Myocyte (in vitro differentiated cells): ENCODE measurements around the gene ADAM23. TPM values are rescaled to one million over a fixed set of nuclear protein-coding genes. Genes with fewer than 3 reads are reported as not detected.
"Not testable (repeated sequence)": the region's sequence is repeated elsewhere in the genome, so short reads cannot be mapped to it uniquely, and the experiment has no call there.

ENCODE experiments used
- DNase-seq: peaks from one replicate; pipeline ENCODE4 v3.0.0-alpha.2; 2012; ENCODE audit warnings: low read depth
- polyA plus RNA-seq: library from polyadenylated mRNA; unstranded; fragments of >200 nt; gene quantifications from one replicate; pipeline ENCODE4 v1.2.1, GENCODE V29; 2012; ENCODE audit warnings: missing spikeins
- total RNA-seq: library from RNA; depleted of rRNA; stranded (reverse); fragments of >200 nt; gene quantifications from 2 replicates; pipeline ENCODE4 v1.2.3, GENCODE V29; 2014

Gene ADAM23, protein sequence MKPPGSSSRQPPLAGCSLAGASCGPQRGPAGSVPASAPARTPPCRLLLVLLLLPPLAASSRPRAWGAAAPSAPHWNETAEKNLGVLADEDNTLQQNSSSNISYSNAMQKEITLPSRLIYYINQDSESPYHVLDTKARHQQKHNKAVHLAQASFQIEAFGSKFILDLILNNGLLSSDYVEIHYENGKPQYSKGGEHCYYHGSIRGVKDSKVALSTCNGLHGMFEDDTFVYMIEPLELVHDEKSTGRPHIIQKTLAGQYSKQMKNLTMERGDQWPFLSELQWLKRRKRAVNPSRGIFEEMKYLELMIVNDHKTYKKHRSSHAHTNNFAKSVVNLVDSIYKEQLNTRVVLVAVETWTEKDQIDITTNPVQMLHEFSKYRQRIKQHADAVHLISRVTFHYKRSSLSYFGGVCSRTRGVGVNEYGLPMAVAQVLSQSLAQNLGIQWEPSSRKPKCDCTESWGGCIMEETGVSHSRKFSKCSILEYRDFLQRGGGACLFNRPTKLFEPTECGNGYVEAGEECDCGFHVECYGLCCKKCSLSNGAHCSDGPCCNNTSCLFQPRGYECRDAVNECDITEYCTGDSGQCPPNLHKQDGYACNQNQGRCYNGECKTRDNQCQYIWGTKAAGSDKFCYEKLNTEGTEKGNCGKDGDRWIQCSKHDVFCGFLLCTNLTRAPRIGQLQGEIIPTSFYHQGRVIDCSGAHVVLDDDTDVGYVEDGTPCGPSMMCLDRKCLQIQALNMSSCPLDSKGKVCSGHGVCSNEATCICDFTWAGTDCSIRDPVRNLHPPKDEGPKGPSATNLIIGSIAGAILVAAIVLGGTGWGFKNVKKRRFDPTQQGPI
- total RNA-seq, result 4.9 and 5.5 TPM in 2 replicates
- polyA plus RNA-seq, result 18.9 TPM

DNA sequence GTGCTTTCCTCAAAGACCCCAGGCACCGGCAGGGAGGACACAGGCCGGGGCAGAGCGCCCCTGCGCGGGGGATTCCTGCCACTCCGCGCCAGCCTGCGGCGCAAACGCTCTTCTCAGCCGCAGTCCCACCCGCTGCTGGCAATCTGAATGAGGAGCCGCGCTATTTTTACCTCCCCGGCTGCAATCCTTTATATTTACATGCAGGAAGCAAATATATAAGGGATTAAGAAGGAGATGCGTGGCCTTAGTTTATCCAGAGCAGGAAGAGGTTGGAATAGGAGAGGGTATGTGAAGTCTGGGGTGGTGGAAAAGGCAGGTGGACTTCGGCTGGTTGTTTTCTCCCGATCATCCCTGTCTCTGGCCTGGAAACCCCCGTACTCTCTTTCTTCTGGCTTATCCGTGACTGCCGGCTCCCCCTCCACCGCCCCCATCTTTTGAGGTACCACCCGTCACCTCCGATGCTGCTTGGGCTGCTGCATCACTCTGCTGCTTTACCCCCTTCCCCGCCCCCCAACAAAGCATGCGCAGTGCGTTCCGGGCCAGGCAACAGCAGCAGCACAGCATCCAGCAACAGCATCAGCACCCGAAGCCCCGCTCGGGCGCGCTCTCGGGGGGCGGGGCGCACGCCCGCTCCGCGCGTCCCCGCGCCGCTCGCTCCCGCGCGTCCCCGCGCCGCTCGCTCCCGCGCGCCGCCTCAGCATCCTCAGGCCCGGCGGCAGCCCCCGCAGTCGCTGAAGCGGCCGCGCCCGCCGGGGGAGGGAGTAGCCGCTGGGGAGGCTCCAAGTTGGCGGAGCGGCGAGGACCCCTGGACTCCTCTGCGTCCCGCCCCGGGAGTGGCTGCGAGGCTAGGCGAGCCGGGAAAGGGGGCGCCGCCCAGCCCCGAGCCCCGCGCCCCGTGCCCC, at the start of gene ADAM23:
ADAM23 (plus strand) TSS at position 700 of the 902 bp plus-strand sequence. CDS start 335 bp downstream, outside the sequence.
- DNase-seq, result peak; percentile 67

DNA sequence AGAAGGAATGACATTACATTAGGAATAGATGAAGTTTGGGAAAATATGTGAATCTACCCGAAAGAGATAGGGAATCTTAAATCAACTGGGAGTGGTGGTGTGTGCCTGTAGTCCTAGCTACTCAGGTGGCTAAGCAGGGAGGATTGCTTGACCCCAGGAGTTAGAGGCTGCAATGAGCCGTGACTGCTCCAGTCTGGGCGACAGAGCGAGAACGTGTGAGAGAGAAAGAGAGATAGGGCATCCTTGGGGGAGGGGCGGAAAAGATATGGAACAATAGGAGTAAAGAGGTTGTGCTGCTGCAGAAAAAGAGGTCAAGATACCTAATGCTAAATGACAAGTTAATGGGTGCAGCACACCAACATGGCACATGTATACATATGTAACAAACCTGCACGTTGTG, 47.1 kb upstream of the ADAM23 start:
- DNase-seq, result no peak

DNA sequence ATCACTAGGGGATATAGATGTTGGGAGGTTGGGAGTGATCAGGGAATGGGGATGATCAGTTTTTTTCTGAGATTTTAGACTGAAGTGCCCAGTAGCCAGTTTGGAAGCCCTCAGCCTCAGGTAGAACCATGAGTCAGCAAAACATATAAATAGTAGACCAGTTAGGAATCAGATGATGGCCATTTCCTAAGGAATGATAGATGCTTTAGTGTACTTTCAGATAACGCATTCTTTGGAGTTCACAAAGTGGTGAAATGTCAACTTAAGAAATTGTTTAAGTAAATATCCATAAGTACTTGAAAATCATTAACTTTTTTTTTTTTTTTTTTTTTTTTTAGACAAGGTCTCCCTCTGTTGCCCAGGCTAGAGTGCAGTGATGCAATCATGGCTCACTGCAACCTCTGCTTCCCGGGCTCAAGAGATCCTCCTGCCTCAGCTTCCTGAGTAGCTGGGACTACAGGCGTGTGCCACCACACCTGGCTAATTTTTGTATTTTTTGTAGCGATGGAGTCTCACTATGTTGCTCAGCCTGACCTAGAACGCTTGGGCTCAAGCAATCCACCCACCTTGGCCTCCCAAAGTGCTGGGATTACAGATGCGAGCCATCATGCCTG, 40.3 kb upstream of the ADAM23 start:
- not testable (repeated sequence) for DNase-seq

DNA sequence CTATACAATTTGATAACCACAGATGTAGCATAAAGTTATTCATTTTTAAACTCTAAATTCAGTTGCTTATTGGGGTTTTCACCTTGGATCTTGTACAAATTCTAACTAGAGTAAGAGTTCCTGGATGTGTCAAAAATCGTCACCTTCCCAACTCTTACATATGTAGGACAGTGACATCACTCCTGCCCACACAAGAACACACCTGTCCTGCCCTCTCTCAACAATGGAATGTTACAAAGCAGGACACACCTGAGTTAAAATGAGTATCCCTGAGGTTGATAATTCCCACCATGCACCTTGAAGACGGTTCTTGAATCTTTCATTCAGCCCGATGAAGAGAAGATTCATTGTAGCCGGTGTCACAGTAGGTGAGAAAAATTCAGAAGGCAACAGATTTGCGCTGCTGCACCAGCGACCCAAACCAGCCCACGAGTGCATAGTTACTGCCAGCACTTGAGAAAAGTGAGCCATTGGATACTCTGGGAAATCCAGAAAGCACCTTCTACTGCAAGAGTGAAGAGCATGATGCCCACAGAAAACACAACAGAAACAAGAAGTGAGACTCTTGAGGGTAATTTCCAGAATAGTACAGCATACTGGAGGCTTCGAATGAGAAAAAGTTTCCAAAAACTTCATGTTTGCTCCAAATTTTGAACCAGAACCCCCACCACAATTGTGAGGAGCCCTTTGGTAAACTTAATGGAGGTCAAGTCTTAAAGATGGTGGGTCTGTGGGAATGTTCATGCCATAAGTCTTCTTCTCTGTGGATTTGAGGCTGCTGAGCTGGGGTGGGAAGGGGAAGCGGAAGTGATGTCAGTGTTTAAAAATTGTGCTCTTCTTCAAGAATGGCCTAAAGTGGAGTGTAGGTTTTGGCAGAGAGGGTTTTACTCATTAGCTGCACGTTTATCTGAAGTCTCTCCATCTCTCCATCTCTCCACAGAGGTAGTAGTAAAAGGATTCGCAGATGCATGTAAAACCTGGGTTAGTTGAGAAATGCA, 34.7 kb upstream of the ADAM23 start:
- no peak for DNase-seq

DNA sequence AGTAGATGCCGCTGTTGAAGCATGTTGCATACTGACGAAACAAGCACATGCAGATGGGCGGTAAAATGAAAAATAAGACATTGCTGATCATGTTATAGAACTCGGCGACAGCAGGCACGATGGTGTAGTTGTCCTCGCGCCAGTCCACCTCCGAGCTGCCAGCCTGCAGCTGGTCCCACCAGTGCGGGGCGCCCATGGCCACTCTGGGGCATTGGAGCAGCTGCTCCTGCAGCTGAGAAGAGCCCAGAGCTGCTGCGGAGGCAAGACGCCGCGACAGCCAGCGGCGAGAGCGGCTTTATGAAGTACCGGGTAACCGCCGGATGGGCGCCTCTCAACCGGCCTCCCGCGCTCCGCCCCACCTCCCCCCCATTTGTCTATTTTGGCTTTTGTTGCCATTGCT, 32.6 kb upstream of the ADAM23 start:
- DNase-seq, result no peak

DNA sequence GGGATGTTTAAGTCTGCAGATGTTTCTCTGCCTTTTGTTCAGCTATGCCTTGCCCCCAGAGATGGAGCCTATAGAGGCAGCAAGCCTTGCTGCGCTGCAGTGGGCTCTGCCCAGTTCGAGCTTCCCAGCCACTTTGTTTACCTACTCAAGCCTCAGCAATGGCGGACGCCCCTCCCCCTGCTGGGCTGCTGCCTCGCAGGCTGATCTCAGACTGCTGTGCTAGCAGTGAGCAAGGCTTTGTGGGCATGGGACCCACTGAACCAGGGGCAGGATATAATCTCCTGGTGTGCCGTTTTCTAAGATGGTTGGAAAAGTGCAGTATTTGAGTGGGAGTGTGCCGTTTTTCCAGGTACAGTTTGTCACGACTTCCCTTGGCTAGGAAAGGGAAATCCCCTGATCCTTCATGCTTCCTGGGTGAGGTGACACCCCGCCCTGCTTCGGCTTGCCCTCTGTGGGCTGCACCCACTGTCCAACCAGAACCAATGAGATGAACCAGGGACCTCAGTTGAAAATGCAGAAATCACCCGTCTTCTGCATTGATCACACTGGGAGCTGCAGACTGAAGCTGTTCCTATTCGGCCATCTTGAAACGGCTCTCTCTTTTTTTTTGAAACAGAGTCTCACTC, 27.6 kb upstream of the ADAM23 start:
- no peak for DNase-seq

DNA sequence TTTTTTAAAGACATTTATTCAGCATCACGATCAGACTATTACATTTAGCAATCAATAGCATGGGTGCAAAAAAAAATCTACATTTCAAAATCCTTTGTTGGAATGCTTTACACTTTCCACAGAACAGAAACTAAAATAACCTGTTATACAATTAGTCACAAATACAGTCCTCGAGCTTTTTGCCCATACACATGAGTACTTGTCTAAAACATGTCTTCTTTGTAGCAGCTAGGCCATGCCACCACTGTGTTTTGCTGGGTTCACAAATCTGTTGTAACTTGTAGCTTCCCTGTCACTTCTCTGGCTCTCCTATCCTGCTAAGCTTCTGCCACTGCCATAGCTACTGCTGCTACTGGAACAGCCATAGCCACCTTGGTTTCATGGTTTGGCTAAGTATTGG, 24.4 kb upstream of the ADAM23 start:
- no peak for DNase-seq

DNA sequence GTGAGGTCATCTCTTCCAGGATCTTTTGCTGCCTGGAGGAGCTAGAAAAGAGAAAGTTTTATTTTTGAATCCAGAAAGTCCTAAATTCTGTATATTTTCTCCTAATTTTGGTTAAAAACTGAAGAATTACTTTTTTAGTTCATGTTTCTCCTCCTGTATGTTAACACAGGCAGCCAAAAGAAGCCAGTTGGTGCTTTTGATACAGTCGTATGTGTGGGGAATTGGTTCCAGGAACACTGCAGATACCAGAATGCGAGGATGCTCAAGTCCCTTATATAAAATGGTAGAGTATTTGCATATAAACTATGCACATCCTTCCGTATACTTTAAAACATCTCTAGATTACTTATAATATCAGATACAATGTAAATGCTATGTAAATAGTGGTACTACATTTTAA, 22.6 kb upstream of the ADAM23 start:
- no peak for DNase-seq

DNA sequence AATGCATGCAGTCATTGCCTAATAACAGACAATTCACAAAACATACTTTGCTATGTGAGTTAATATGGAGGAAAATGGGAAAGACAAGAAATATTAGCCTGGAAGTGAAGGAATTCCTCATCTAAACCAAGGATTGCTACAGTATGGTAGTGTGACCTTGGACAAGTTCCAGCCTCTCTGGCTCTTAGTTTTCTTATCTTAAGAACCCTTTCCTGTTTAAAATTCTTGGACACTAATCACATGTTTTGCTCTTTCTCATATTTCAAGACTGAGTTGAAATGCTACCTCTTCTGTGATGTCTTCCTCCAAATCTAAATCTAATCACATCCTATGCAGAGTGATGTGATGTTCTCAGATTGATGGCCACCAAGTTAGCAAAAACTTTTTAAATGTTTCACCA, 20.8 kb upstream of the ADAM23 start:
- DNase-seq, result no peak

DNA sequence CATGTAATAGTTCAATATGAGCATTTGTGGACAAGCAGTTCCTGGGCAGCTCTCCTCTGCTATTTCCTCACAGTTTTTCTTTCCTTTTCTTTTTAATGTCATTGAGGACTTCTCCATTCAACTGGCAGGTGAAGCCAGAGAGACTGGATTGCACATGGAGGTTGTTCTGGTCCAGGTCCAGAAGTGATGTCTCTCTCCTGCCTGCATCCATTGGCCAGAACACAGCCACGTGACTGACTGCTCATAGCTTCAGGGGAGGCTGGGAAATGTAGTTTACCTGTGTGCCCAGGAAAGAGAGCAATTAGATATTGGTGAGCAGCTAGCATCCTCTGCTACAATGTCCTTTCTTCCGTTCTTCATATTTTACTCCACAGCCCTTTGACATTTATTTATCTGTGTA, 20.2 kb upstream of the ADAM23 start:
- peak; percentile 13 for DNase-seq

DNA sequence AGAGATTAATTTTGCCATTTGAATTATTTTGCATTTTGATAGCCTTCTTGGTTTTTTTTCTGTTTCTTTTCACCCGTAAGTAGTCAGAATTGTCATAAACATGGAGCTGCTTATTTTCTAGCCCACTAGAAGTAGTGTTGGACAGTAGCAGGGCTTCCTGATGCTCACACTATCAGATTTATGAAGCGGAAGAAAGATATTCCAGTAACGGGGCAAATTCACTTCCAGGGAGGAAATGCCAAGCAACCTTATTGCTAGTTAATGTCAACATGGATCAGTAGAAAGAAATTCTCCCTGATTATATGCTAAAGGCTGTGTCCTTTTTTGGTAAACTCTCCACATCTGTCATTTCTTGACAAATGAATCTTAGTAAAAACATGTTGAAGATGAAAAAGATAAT, 19.2 kb upstream of the ADAM23 start:
- no peak for DNase-seq

DNA sequence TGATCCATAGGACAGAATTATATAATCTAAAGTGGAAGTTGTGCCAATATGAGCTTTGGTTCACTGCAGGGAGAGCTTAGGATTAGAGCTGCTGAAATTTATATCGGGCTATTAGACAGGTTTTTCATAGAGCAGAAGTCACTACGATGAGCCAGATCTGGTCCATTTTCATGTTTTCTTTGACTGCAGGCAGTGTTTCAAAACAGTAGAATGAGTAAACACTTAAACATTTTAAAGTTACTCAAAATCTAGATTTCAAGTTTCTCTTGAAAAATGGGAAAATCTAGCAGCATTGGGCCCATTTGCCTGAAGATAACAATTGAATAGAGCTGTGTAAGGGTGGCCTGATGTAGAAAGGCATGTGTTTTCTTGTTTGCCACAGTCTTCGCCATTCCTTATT, 14.5 kb upstream of the ADAM23 start:
- no peak for DNase-seq

DNA sequence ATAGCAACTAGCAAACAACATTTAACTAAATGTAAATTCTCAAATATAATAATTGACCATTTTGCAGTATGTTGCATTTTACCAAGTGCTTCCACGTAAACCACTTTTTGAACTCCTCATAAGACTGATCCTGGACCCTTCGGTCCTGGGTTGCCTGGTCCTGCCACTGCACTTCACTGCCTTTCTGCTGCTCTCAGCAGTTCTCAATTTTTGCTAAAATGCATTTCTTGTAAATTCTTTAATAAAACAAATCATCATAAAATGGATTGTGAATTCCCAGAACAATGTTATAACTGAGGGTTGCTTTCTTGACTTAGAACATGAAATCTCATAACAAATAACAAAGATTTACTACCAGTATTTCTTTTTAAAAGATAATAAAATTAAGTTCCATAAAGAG, 12.9 kb upstream of the ADAM23 start:
- no peak for DNase-seq

DNA sequence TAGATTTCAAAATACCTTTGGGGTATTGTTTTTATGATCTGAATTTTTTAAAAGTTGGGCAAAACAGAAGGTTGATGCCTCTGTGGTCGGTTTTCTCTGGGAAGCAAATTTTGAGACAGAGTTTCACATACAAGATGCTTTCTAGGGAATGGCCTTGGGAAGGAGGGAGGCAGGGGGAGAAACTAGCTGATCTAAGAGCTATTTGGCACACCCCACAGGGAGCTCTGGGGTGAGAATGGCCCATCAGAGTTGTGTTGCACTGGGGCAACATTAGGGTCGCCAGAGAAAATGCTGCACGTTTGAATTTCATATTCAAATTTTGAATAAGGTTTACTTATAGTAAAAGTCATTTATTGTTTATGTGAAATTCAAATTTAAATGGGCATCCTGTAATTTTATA, 11.9 kb upstream of the ADAM23 start:
- DNase-seq, result no peak

DNA sequence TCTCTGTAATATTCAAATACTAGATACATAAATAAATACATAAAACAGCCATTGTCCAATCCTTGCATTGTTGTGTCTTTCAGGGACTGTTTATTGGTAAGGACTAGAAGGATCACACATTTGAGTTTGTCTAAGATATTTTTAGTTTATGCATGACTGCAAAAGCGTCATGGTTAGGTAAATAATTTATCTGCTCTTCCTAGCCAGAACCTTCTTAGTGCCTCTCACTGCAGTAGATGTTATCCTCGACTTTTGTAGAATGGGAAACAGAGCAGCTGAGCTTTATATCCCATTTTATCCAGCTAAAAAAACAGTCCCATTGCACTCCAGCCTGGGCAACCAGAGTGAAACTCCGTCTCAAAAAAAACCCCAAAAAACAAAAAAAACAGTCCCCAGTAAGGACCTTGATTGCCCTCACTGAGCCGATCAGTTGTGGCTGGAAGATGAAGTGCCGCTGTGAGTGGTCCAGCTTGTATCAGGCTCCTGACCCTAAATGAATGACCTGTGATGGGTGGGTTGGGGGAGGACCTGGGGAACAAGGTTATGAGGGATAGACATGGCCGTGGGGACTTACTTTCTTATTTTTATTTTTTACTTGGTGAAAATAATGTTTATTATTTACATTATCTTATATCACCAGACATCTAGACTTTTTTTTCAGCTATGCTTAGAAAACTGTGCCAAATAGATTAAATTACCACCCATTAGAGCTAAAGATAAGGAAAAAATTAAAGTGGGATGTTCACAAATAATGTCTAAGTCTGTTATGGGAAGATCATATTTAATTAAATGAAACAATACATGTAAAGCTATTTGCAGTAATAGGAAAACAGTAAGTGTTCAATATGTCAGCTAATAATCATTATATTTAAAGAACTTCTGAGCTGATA, 10.9 kb upstream of the ADAM23 start:
- DNase-seq, result no peak

DNA sequence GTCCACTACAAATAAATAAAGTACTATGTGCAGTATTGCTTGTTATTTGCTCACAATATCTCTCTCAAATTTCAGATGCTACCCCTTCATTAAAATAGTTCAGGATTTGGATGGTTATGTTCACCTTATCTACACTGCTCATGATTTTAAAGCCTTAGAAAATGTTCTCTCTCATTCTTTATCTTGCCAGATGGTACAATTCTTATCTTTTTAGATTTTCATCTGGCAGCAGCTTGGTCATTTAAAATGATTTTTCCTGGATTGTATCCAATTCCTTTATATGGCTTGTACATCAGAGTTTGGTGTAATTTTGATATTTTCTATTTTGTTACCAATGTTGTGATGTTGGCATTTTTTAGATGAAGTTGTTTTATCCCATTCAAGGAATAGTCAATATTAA, 10.1 kb upstream of the ADAM23 start:
- DNase-seq, result no peak

DNA sequence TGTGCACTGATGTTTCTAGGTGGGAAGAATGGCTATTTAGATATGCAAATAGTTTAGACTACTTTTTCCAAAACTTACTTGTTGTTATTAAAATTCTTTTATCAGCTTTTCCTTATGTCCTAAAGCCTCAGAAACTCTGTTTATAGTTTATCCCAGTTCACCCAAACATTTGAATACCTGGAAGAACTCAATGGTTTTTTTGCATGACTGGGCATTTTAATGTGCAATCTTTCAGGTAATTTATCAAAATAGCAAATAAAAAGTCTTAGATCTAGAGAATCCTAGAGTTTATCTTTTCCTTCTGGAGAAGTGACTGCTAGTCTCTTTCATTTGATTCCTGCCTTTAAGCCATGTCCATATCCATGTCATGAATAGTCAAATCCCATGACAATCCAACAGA, 9.6 kb upstream of the ADAM23 start:
- no peak for DNase-seq

DNA sequence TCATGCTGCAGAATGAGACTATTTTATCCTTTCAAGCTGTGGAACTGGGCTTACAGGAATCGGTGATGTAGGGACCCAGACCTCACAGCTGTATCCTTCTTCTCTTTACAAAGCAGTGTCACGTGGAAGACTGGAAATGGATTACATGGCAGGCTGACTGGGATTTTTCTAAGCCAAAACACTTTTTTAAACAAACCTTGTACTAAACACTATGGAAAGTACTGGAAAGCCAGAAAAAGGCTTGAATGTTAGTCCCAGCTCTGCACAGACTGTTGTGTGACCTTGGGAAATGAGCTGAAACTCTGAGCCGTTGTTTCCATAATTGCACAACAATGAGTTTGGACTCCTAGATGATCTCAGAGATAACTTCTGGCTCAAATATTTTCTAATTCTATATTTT, 7.6 kb upstream of the ADAM23 start:
- DNase-seq, result no peak
